DMS153 treated with DMSO at 0.1 percent for 48 hours (cell line): ENCODE results near the gene ABCA10.
"Not testable (repeated sequence)": the region's sequence is repeated elsewhere in the genome, so short reads cannot be mapped to it uniquely, and the experiment has no call there.

Experiments
- DNase-seq: peaks from one replicate; lab custom pipeline; 2025; ENCODE audit not compliant: unreplicated experiment; lab: John Stamatoyannopoulos, UW

ABCA10 gene

GRCh38 chr17:69228018-69228417 lies 606 bp downstream of the ABCA10 start:
- no peak for DNase-seq

GRCh38 chr17:69227541-69227940 lies 1.1 kb downstream of the ABCA10 start:
- DNase-seq, result no peak

- no peak for DNase-seq
Observed at GRCh38 chr17:69223809-69224208, 4.8 kb downstream of the ABCA10 start.

DNA sequence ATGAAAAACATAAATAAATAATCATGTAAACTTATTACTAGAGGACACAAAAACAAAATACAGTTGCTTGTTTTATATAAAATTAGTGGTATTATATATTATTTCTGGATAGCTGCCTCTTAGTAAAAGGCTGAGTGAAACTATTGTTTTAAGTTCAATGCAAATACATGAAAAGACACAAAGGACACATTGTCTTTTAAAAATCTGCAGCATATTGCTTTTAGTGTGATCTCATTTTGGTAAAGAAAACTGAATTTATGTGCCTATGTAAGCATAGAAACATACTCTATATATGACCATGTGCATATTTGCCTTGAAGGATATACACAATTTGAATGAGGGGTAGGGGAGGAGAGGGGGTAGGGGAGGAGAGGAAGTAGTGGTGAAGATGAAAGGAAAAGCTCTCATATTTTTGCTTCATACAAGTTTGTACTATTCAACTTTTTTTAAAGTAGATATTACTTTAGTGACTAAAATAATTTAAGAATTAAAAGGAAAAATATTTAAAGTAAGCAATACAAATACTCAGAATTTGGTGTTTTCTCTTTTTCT lies 5.8 kb downstream of the ABCA10 start:
- DNase-seq, result no peak

DNA sequence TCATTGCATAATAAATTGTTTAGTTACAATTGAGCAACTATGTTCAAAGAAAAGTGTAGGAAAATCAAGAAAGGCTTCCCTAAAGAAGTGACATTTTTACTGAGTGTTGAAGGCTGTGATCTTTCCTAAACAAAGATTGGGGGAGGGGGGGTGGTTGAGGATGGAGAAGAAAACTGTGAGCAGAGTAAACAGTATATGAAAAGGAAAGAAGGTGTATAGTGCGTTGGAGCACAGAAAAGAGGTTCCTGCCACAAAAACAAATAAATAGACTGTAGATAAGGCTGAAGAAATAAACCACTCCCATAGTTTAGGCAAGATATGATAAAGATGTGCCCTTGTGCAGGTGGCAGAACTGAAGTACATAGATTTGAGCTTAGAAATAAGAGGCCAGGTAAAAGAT lies 8.5 kb downstream of the ABCA10 start:
- DNase-seq, result no peak

GRCh38 chr17:69218986-69219385 lies 9.6 kb downstream of the ABCA10 start:
- no peak for DNase-seq

DNA sequence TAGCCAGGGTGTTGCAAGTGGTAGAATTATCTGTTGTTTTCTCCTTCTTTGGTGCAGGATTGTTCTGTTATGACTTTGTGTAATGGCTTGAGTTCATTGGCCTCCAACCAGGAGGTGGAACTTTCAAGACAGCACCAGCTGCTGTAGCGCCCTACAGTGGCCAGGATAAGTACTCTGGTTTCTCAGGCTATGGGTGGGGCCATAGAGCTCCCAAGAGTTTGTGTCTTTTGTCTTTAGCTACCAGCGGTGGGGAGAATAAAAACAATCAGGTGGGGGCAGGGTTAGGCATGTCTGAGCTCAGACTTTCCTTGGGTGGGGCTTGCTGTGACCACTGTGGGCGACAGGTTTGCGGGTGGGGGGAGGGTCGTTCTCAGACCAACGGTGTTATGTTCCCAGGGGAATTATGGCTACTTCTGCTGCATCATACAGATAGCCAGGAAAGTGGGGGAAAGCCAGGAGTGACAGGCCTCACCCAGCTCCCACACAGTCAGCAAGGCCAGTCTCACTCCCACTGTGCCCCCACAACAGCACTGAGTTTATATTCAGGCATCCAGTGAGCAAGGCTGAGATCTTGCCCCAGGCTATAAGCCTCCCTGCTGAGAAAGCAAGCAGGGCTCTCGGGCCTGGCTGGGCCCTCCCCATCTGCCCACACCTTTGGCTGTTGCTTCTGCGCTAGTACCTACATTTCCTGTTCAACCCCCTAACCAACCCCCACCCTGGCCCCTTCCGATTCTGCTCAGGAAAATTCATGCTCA lies 15.4 kb downstream of the ABCA10 start:
- no peak for DNase-seq

DNA sequence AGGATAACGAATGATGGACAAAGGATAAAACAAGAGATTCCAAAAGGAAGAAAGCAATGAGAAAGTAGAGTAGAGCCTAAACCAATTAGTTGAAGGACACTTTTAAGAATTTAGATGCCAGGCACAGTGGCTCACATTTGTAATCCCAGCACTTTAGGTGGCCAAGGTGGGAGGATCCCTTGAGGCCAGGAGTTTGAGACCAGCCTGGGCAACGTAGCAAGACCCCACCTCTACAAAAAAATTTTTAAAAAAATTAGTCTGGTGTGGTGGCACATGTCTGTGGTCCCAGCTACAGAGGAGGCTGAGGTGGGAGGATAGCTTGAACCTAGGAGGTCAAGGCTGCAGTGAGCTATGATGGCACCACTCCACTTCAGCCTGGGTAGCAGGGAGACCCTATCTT lies 20.0 kb downstream of the ABCA10 start:
- DNase-seq, result no peak

DNA sequence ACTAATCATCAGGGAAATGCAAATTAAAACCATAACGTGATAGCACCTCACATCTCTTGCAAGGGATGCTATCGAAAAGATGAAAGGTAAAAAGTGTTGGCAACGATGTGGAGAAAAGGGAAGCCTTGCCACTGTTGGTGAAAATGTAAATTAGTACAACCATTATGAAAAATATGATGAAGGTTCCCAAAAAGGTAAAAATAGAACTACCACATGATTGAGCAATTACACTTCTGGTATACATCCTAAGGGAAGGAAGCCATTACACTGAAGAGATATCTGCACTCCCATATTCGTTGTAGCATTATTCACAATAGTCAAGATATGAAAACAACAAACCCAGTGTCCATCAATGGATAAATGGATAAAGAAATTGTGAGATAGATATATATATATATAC lies 21.5 kb downstream of the ABCA10 start:
- DNase-seq, result no peak

DNA sequence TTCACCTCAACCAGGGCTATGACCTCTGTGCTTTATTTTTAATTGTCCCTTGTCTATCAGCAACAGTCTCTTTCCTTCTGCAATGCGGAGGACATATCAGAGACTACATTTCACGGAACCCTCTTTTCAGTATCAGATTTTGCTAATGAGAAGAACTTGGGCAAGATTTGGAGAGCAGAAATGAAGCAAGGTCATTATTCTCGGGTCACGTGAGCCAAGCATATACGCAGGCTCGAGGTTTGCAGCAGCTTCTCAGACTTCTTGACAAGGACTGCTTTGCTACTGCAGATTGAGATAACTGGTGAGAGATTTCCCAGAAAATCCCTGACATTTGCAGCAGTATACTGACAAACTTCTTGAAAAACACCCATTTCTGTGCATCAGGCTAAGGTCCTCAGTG lies 30.4 kb downstream of the ABCA10 start:
- DNase-seq, result no peak

DNA sequence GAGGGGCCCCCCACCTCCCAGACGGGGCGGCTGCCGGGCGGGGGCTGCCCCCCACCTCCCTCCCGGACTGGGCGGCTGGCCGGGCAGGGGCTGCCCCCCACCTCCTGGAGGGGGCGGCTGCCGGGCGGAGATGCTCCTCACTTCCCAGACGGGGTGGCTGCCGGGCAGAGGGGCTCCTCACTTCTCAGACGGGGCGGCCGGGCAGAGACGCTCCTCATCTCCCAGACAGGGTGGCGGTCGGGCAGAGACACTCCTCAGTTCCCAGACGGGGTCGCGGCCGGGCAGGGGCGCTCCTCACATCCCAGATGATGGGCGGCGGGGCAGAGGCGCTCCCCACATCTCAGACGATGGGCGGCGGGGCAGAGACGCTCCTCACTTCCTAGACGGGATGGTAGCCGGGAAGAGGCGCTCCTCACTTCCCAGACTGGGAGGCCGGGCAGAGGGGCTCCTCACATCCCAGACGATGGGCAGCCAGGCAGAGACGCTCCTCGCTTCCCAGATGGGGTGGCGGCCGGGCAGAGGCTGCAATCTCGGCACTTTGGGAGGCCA lies 32.4 kb downstream of the ABCA10 start:
- DNase-seq, result not testable (repeated sequence)

- DNase-seq, result no peak
Observed at GRCh38 chr17:69192754-69193153, 35.9 kb downstream of the ABCA10 start.

DNA sequence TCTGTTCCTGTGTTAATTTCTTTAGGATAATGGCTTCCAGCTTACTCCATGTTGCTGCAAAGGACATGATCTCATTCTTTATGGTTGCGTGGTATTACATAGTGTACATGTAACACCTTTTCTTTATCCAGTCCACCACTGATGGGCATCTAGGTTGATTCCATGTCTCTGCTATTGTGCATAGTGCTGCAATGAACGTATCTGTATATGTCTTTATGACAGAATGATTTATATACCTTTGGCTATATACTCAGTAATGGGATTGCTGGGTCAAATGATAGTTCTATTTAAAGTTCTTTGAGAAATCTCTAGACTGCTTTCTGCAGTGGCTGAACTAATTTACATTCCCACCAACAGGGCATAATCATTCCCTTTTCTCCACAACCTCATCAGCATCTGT lies 39.8 kb downstream of the ABCA10 start:
- DNase-seq, result no peak

DNA sequence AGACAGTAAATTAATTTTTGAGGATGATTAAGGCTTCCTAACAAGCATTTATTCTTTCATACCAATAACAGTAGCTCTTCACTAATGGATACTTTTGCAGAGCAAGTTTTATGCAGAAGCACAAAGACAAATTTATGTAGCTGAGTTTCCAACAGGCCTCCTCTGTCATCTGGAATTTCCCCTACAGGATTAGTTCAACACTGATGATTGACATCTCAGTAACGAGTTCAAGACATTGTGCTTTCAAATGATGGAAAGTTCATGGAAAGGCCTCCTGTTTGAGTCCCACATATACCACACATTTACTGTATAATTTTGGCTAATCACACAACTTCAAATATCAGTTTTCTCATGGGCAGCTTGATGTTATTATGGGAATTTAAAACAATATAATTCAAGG lies 40.6 kb downstream of the ABCA10 start:
- DNase-seq, result no peak

GRCh38 chr17:69187294-69187693 lies 41.3 kb downstream of the ABCA10 start:
- no peak for DNase-seq

DNA sequence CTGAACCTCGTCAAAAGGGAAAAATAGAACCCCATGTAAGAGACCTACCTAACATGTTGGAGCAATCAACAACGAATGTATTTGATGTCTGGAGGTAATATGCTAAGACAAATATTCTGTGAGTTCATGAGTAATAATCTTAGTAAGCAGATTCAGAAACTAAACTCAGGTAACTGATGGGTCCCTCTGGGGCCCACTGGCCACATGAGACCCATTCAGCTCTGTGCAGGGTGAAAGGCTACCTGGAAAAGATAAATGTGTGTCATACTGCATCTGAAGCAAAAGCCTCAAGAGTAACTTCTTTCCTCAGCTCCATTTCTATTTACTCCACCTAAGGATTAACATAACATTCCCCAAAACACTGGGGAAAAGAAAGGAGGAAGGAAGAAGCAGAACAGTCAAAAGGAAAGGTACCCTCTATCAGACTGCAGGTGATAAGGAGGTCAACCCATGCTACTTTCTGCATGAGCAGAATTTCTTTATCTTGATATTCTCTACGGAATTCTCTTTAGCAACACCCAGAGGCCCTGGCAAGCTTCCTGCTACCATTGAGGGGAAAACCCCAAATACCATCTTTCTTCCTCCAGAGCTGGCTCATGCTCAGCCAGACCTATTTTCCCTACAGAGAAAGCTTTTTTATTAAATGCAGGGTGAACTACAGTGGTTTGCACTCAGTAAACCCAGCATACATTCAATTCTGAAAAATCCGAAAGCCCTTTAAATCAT lies 49.2 kb downstream of the ABCA10 start:
- DNase-seq, result no peak

- no peak for DNase-seq
Observed at GRCh38 chr17:69176457-69176795, 52.2 kb downstream of the ABCA10 start.

DNA sequence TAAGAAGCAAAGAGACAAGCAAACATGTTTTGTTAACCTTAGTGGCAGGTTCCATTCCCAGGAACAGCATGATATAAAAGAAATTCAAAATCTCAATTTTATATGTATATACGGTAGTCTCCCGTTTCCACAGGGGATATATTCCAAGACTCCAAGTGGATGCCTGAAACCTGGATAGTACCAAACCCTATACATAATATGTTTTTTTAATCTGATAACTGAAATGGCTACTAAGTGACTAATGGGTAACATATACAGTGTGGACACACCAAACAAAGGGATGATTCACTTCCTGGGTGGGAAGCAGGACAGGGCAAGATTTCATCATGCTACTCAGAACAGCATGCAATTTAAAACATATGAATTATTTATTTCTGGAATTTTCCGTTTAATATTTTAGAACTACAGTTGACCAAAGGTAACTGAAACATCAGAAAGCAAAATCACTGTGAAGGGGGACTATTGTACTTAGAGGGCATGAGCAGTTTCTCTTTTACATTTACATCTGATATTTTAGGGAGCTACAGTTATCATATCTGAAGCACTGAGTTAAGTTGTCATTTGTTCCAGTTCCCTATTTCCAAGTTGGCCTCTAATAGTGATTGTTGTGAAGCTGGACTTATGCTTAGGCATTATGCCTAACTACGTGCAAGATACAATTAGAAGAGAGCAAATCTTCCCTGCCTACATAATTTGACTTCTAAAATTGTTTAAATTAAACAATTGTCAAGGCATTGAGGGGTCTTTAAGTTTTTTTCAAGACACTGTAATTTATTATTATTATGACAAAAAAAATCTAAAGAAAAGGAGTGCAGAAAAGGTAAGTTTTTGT lies 52.8 kb downstream of the ABCA10 start:
- DNase-seq, result no peak

DNA sequence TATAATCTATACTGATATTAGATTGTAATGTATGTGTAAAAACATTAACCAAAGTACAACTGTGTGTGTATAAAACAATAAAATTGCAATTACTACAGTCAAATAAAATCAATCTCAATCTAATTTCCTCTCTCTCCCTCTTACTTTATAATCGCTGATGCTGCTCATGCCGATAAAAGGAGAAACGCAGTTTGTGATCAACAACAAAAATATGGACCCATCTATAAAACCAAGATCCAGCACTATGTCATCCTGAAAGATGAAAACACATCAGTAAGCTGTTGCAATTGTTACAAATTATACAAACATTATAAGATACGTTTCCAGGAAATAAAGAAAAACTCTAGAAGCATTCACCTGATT lies 53.4 kb downstream of the ABCA10 start:
- no peak for DNase-seq

- DNase-seq, result no peak
Observed at GRCh38 chr17:69173118-69173517, 55.5 kb downstream of the ABCA10 start.

- no peak for DNase-seq
Observed at GRCh38 chr17:69170377-69170776, 58.2 kb downstream of the ABCA10 start.
